Neural cell (in vitro differentiated cells): Measurements from ENCODE around the gene NOC4L. TPM values are rescaled to one million over a fixed set of nuclear protein-coding genes. Genes with fewer than 3 reads are reported as not detected.

ENCODE experiments used
- H2AFZ ChIP-seq: fragments of 200-600, 300-800 bp; sonication (generic), shearing (Covaris generic); 2 replicates; pipeline ENCODE4 v1.6.0; 2014; ENCODE audit warnings: low read depth, mild to moderate bottlenecking, antibody characterized with exemption, low read length, moderate library complexity
- H3F3A ChIP-seq: fragments of 200-600 bp; shearing (Covaris generic); 2 replicates; pipeline ENCODE4 v1.6.1; 2016; ENCODE audit warnings: mild to moderate bottlenecking, moderate library complexity, mixed read lengths, antibody characterized with exemption, low read length; ENCODE audit not compliant: insufficient read depth, poor library complexity, severe bottlenecking
- H3K27ac ChIP-seq: fragments of 200-600, 300-800 bp; sonication (generic), shearing (Covaris generic); 2 replicates; pipeline ENCODE4 v1.5.1; 2014; ENCODE audit warnings: mild to moderate bottlenecking, low read length, moderate library complexity
- H3K27me3 ChIP-seq: fragments of 300-800, 200-600 bp; sonication (generic), shearing (Covaris generic); 2 replicates; pipeline ENCODE4 v1.6.0; 2014; ENCODE audit warnings: mild to moderate bottlenecking, low read depth, low read length, moderate library complexity; ENCODE audit not compliant: insufficient read depth
- H3K36me3 ChIP-seq: fragments of 300-800, 200-600 bp; sonication (generic), shearing (Covaris generic); 2 replicates; pipeline ENCODE4 v1.5.1; 2014; ENCODE audit warnings: mild to moderate bottlenecking, antibody characterized with exemption, low read length, moderate library complexity; ENCODE audit not compliant: insufficient read depth
- H3K4me2 ChIP-seq: fragments of 300-800, 200-600 bp; sonication (generic), shearing (Covaris generic); 2 replicates; pipeline ENCODE4 v1.6.0; 2014; ENCODE audit warnings: mild to moderate bottlenecking, low read length
- H3K4me3 ChIP-seq: fragments of 300-800, 200-600 bp; sonication (generic), shearing (Covaris generic); 2 replicates; pipeline ENCODE4 v1.5.1; 2014; ENCODE audit warnings: mild to moderate bottlenecking, low read length, moderate library complexity
- H3K79me2 ChIP-seq: fragments of 200-600 bp; shearing (Covaris generic); replicated peaks from 2 replicates; pipeline ENCODE4 v1.6.0; 2014; ENCODE audit warnings: mild to moderate bottlenecking, low read length, moderate library complexity; ENCODE audit not compliant: insufficient read depth
- H3K9ac ChIP-seq: fragments of 300-800, 200-600 bp; sonication (generic), shearing (Covaris generic); 2 replicates; pipeline ENCODE4 v1.6.1; 2016; ENCODE audit warnings: mild to moderate bottlenecking, low read length, mixed read lengths
- H3K9me2 ChIP-seq: fragments of 200-600 bp; shearing (Covaris generic); 2 replicates; pipeline ENCODE4 v1.6.1; 2016; ENCODE audit warnings: mild to moderate bottlenecking, low read length, mixed read lengths; ENCODE audit not compliant: insufficient read depth
- H3K9me3 ChIP-seq: fragments of 200-600, 300-800 bp; sonication (generic), shearing (Covaris generic); 2 replicates; pipeline ENCODE4 v1.6.1; 2016; ENCODE audit warnings: mild to moderate bottlenecking, mixed run types, low read length, moderate library complexity, mixed read lengths
- H4K20me1 ChIP-seq: fragments of 200-600 bp; shearing (Covaris generic); 2 replicates; pipeline ENCODE4 v1.6.1; 2016; ENCODE audit warnings: mild to moderate bottlenecking, mixed run types; ENCODE audit not compliant: insufficient read depth
- EP300 ChIP-seq: fragments of 450-650 bp; conservative IDR thresholded peaks from 2 replicates; pipeline ENCODE4 v1.6.1; 2014; ENCODE audit warnings: antibody characterized with exemption, mild to moderate bottlenecking, moderate library complexity; ENCODE audit not compliant: poor library complexity, severe bottlenecking
- EZH2 ChIP-seq: fragments of 200-600, 300-800 bp; shearing (Covaris generic), sonication (generic); IDR thresholded peaks from 2 replicates; pipeline ENCODE4 v1.6.1; 2014; ENCODE audit warnings: antibody characterized with exemption, low read length, borderline replicate concordance, mild to moderate bottlenecking; ENCODE audit not compliant: insufficient read depth, poor library complexity, severe bottlenecking
- MXI1 ChIP-seq: fragments of 450-650 bp; conservative IDR thresholded peaks from 2 replicates; pipeline ENCODE4 v1.6.1; 2014; ENCODE audit warnings: antibody characterized with exemption, mild to moderate bottlenecking; ENCODE audit not compliant: poor library complexity, severe bottlenecking
- POLR2AphosphoS5 ChIP-seq: IDR thresholded peaks from 2 replicates; pipeline ENCODE4 v1.6.1; 2012
- RAD21 ChIP-seq: fragments of 450-650 bp; conservative IDR thresholded peaks from 2 replicates; pipeline ENCODE4 v1.6.1; 2014; ENCODE audit warnings: antibody characterized with exemption, mild to moderate bottlenecking, moderate library complexity
- SMC3 ChIP-seq: fragments of 450-650 bp; conservative IDR thresholded peaks from 2 replicates; pipeline ENCODE4 v1.6.1; 2014; ENCODE audit warnings: antibody characterized with exemption, mild to moderate bottlenecking, moderate library complexity; ENCODE audit not compliant: poor library complexity
- TAF1 ChIP-seq: IDR thresholded peaks from 2 replicates; pipeline ENCODE4 v1.6.1; 2012; ENCODE audit warnings: low read depth
- polyA plus RNA-seq: library from polyadenylated mRNA; depleted of rRNA; stranded (reverse); fragments of >200 nt; gene quantifications from 2 replicates; pipeline ENCODE4 v1.2.3, GENCODE V29; 2014
- TF ChIP-seq, protein P1 (sequence below): IDR thresholded peaks from 2 replicates; pipeline ENCODE4 v1.6.1; 2012; ENCODE audit warnings: borderline replicate concordance
- TF ChIP-seq, protein P2 (sequence below): fragments of 450-650 bp; IDR thresholded peaks from 2 replicates; pipeline ENCODE4 v1.5.1; 2014; ENCODE audit warnings: antibody characterized with exemption, mild to moderate bottlenecking, moderate library complexity; ENCODE audit not compliant: poor library complexity, severe bottlenecking

NOC4L gene
- polyA plus RNA-seq, 1 donor from 2014 or later, result 26.9 TPM

DNA sequence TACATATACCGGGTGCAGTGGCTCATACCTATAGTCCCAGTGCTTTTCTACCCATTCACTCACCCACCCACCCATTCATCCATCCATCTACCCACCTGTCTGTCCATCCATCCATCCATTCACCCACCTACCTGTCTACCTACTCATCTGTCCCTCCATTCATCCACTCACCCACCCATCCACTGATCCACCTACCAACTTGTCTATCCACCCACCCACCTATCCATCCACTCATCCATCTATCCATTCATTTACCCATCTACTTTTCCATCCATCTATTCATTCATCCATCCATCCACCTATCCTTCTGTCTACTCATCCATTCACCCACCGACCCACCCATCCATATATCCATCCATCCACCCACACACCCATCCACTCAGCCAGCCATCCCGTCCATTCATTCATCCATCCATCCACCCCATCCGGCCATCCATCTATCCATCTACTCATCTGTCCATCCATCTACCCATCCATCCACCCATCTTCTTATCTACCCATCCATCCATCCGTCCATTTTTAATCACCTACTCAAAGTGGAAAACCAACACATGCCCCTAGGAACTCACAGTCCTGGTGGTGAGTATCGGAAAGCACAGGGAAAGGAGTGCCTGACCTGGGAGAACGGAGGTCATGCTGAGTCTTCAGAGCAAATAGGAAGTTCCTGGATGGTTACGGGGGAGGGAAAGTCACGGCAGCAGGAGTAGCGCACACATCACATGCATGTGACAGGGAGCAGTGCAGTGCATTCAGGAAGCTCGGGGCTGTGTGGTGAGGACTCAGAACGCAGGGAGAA, 20.1 kb upstream of the NOC4L start:
- Histone ChIP-seq H3F3A (no peaks in the 10 kb centered on the region), H3K9me2 (no peaks in the 10 kb centered on the region), H2AFZ (no peak overlapping the region), H3K79me2 (no peaks in the 10 kb centered on the region), H3K4me3 (no peak overlapping the region), H3K4me2 (no peak overlapping the region), H3K27me3 (no peaks in the 10 kb centered on the region), H3K27ac (no peak overlapping the region), H3K9me3 (peaks cover 6% of the 10 kb centered on the region), H3K9ac (no peak overlapping the region), H3K36me3 (peaks cover 14% of the 10 kb centered on the region), H4K20me1 (no peaks in the 10 kb centered on the region)
- TF ChIP-seq, protein P1, sequence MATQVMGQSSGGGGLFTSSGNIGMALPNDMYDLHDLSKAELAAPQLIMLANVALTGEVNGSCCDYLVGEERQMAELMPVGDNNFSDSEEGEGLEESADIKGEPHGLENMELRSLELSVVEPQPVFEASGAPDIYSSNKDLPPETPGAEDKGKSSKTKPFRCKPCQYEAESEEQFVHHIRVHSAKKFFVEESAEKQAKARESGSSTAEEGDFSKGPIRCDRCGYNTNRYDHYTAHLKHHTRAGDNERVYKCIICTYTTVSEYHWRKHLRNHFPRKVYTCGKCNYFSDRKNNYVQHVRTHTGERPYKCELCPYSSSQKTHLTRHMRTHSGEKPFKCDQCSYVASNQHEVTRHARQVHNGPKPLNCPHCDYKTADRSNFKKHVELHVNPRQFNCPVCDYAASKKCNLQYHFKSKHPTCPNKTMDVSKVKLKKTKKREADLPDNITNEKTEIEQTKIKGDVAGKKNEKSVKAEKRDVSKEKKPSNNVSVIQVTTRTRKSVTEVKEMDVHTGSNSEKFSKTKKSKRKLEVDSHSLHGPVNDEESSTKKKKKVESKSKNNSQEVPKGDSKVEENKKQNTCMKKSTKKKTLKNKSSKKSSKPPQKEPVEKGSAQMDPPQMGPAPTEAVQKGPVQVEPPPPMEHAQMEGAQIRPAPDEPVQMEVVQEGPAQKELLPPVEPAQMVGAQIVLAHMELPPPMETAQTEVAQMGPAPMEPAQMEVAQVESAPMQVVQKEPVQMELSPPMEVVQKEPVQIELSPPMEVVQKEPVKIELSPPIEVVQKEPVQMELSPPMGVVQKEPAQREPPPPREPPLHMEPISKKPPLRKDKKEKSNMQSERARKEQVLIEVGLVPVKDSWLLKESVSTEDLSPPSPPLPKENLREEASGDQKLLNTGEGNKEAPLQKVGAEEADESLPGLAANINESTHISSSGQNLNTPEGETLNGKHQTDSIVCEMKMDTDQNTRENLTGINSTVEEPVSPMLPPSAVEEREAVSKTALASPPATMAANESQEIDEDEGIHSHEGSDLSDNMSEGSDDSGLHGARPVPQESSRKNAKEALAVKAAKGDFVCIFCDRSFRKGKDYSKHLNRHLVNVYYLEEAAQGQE, result no peak
- TF ChIP-seq EP300 (no peak), MXI1 (no peak), POLR2AphosphoS5 (no peak), EZH2 (no peak)
- TF ChIP-seq, protein P2, sequence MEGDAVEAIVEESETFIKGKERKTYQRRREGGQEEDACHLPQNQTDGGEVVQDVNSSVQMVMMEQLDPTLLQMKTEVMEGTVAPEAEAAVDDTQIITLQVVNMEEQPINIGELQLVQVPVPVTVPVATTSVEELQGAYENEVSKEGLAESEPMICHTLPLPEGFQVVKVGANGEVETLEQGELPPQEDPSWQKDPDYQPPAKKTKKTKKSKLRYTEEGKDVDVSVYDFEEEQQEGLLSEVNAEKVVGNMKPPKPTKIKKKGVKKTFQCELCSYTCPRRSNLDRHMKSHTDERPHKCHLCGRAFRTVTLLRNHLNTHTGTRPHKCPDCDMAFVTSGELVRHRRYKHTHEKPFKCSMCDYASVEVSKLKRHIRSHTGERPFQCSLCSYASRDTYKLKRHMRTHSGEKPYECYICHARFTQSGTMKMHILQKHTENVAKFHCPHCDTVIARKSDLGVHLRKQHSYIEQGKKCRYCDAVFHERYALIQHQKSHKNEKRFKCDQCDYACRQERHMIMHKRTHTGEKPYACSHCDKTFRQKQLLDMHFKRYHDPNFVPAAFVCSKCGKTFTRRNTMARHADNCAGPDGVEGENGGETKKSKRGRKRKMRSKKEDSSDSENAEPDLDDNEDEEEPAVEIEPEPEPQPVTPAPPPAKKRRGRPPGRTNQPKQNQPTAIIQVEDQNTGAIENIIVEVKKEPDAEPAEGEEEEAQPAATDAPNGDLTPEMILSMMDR, result no peak

DNA sequence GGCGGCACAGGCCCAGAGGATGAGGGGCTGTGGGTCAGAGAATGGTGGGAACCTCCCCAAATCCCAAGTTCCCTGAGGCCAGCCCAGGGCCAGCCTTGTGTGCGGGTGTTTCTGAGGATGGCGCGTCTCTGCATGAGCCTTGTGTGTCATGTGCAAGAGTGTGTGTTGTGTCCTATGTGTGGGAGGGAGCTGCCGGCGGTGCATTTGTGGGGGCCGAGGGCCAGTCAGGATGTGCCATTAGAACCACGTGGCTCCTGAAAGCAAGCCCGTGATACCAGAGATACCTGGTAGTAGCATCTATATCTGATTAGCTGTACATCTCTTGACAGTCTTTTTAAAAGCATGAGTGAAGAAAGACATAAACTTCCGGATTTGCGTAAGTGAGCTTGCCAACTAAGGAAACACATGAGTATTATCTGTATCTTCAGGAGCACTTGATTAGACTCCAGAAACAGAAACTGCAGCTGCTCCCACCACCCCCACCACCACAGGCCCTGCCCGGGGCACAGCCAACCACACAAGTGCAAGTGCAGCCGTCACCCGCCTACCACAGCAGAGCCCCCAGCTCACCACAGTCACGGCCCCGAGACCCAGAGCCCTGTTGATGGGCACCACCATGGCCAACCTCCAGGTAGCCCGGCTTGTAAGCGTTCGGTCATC, 19.4 kb upstream of the NOC4L start:
- H3K4me2 ChIP-seq, result no peak overlapping the region
- H3K9ac ChIP-seq, result no peak overlapping the region
- H3K4me3 ChIP-seq, result no peak overlapping the region
- peaks cover 6% of the 10 kb centered on the region for H3K9me3 ChIP-seq
- H2AFZ ChIP-seq, result no peak overlapping the region
- peaks cover 14% of the 10 kb centered on the region for H3K36me3 ChIP-seq
- no peaks in the 10 kb centered on the region for H3K9me2 ChIP-seq
- no peak for TF ChIP-seq POLR2AphosphoS5
- no peak for TF ChIP-seq EP300
- TF ChIP-seq, protein P2, result no peak
- TF ChIP-seq TAF1, result no peak
- TF ChIP-seq, protein P1, result no peak
- no peak for TF ChIP-seq EZH2
- no peak for TF ChIP-seq RAD21
- no peak for TF ChIP-seq SMC3
- TF ChIP-seq MXI1, result no peak
- H3K27ac ChIP-seq, result no peak overlapping the region
- no peaks in the 10 kb centered on the region for H3K79me2 ChIP-seq
- no peaks in the 10 kb centered on the region for H4K20me1 ChIP-seq
- H3K27me3 ChIP-seq, result no peaks in the 10 kb centered on the region
- no peaks in the 10 kb centered on the region for H3F3A ChIP-seq
